ENCODE results near the gene PRR5L.
A peak's percentile ranks its signal among the peaks of the same experiment; 100 is the strongest.

Gene PRR5L

GRCh38 chr11:36266767-36267166, 29.3 kb upstream of the PRR5L start:
- Histone ChIP-seq H3K4me1 (ENCODE audit: control extremely low read depth in 1 of 4, control insufficient read depth in 4 of 4, insufficient read depth in 4 of 4, low read length in 3 of 4) (peaks cover 0 to 2% (median 0%) of the 10 kb centered on the region in 4 experiments), H3K27ac (ENCODE audit: insufficient read depth in 1 of 2, low read depth in 1 of 2, low read length in 2 of 2, poor library complexity in 1 of 2, severe bottlenecking in 2 of 2) (no peak overlapping the region), H3K4me3 (ENCODE audit: control insufficient read depth in 1 of 7, extremely low read depth in 1 of 7, insufficient read depth in 4 of 7, low read depth in 2 of 7, low read length in 6 of 7) (no peak overlapping the region), H3K9me3 (ENCODE audit: control extremely low read depth in 1 of 5, control insufficient read depth in 4 of 5, insufficient read depth in 2 of 5, low read depth in 1 of 5, low read length in 4 of 5) (no peaks in the 10 kb centered on the region), H3K36me3 (ENCODE audit: control insufficient read depth in 4 of 4, insufficient read depth in 4 of 4, low read length in 3 of 4) (peaks cover 2 to 17% (median 10%) of the 10 kb centered on the region in 4 experiments), H3K27me3 (replicated peaks in 2 of 5; ENCODE audit: control insufficient read depth in 4 of 5, insufficient read depth in 5 of 5, low read length in 4 of 5) (peaks cover 0 to 17% (median 6%) of the 10 kb centered on the region in 5 experiments)
- WGBS (ENCODE audit: insufficient coverage): 64% methylated on average over 4 of the region's 5 CpGs
- no peak for DNase-seq
- ChIA-PET CTCF (interaction anchor here (0.6 to 3.1 kb wide), 24 partner anchors 9 to 783 kb away, joined by 3 to 24 read pairs (median 4); no protein-coding TSS in a partner anchor), POLR2A (no interaction called here)

- CTCF ChIA-PET: interaction anchor here (1.1 to 8.5 kb wide), 12 partner anchors 9 to 653 kb away, joined by 3 to 58 read pairs (median 4); no protein-coding TSS in a partner anchor
- DNase-seq: no peak
- 69% methylated on average over 8 of the region's 8 CpGs for WGBS (ENCODE audit: insufficient coverage)
- POLR2A ChIA-PET: no interaction called here
- no peak overlapping the region for H3K27ac ChIP-seq (ENCODE audit: insufficient read depth in 1 of 2, low read depth in 1 of 2, low read length in 2 of 2, poor library complexity in 1 of 2, severe bottlenecking in 2 of 2)
- H3K36me3 ChIP-seq (ENCODE audit: control insufficient read depth in 4 of 4, insufficient read depth in 4 of 4, low read length in 3 of 4): peaks cover 14 to 33% (median 22%) of the 10 kb centered on the region in 4 experiments
- H3K4me3 ChIP-seq (ENCODE audit: control insufficient read depth in 1 of 7, extremely low read depth in 1 of 7, insufficient read depth in 4 of 7, low read depth in 2 of 7, low read length in 6 of 7): no peak overlapping the region
- H3K4me1 ChIP-seq (ENCODE audit: control extremely low read depth in 1 of 4, control insufficient read depth in 4 of 4, insufficient read depth in 4 of 4, low read length in 3 of 4): peaks cover 0 to 2% (median 0%) of the 10 kb centered on the region in 4 experiments
- peaks cover 0 to 6% (median 3%) of the 10 kb centered on the region in 5 experiments for H3K27me3 ChIP-seq (replicated peaks in 2 of 5; ENCODE audit: control insufficient read depth in 4 of 5, insufficient read depth in 5 of 5, low read length in 4 of 5)
- H3K9me3 ChIP-seq (ENCODE audit: control extremely low read depth in 1 of 5, control insufficient read depth in 4 of 5, insufficient read depth in 2 of 5, low read depth in 1 of 5, low read length in 4 of 5): peaks cover 0 to 7% (median 4%) of the 10 kb centered on the region in 5 experiments
Measured at GRCh38 chr11:36268337-36268985, 27.6 kb upstream of the PRR5L start.

GRCh38 chr11:36270701-36271100, 25.4 kb upstream of the PRR5L start:
- H3K27me3 ChIP-seq (replicated peaks in 2 of 5; ENCODE audit: control insufficient read depth in 4 of 5, insufficient read depth in 5 of 5, low read length in 4 of 5): no peaks in the 10 kb centered on the region
- POLR2A ChIA-PET: no interaction called here
- no peak for DNase-seq
- peaks cover 0 to 2% (median 0%) of the 10 kb centered on the region in 4 experiments for H3K4me1 ChIP-seq (ENCODE audit: control extremely low read depth in 1 of 4, control insufficient read depth in 4 of 4, insufficient read depth in 4 of 4, low read length in 3 of 4)
- H3K4me3 ChIP-seq (ENCODE audit: control insufficient read depth in 1 of 7, extremely low read depth in 1 of 7, insufficient read depth in 4 of 7, low read depth in 2 of 7, low read length in 6 of 7): no peak overlapping the region
- CTCF ChIA-PET: interaction anchor here (1.0 to 8.5 kb wide), 5 partner anchors 8 to 656 kb away, joined by 3 to 58 read pairs (median 4); no protein-coding TSS in a partner anchor
- peaks cover 22 to 49% (median 40%) of the 10 kb centered on the region in 4 experiments for H3K36me3 ChIP-seq (ENCODE audit: control insufficient read depth in 4 of 4, insufficient read depth in 4 of 4, low read length in 3 of 4)
- no peak overlapping the region for H3K27ac ChIP-seq (ENCODE audit: insufficient read depth in 1 of 2, low read depth in 1 of 2, low read length in 2 of 2, poor library complexity in 1 of 2, severe bottlenecking in 2 of 2)
- 100% methylated on average over 7 of the region's 9 CpGs for WGBS (ENCODE audit: insufficient coverage)
- peaks cover 0 to 7% (median 4%) of the 10 kb centered on the region in 5 experiments for H3K9me3 ChIP-seq (ENCODE audit: control extremely low read depth in 1 of 5, control insufficient read depth in 4 of 5, insufficient read depth in 2 of 5, low read depth in 1 of 5, low read length in 4 of 5)

GRCh38 chr11:36271794-36272407, 24.2 kb upstream of the PRR5L start:
- H3K27me3 ChIP-seq (replicated peaks in 2 of 5; ENCODE audit: control insufficient read depth in 4 of 5, insufficient read depth in 5 of 5, low read length in 4 of 5): no peaks in the 10 kb centered on the region
- WGBS (ENCODE audit: insufficient coverage): 63% methylated on average over 4 of the region's 5 CpGs
- DNase-seq: peak in 1 of 3 donors; percentile 10
- no peaks in the 10 kb centered on the region for H3K4me1 ChIP-seq (ENCODE audit: control extremely low read depth in 1 of 4, control insufficient read depth in 4 of 4, insufficient read depth in 4 of 4, low read length in 3 of 4)
- POLR2A ChIA-PET: no interaction called here
- peaks cover 0 to 7% (median 4%) of the 10 kb centered on the region in 5 experiments for H3K9me3 ChIP-seq (ENCODE audit: control extremely low read depth in 1 of 5, control insufficient read depth in 4 of 5, insufficient read depth in 2 of 5, low read depth in 1 of 5, low read length in 4 of 5)
- peaks cover 26 to 60% (median 48%) of the 10 kb centered on the region in 4 experiments for H3K36me3 ChIP-seq (ENCODE audit: control insufficient read depth in 4 of 4, insufficient read depth in 4 of 4, low read length in 3 of 4)
- no peak overlapping the region for H3K27ac ChIP-seq (ENCODE audit: insufficient read depth in 1 of 2, low read depth in 1 of 2, low read length in 2 of 2, poor library complexity in 1 of 2, severe bottlenecking in 2 of 2)
- H3K4me3 ChIP-seq (ENCODE audit: control insufficient read depth in 1 of 7, extremely low read depth in 1 of 7, insufficient read depth in 4 of 7, low read depth in 2 of 7, low read length in 6 of 7): no peak overlapping the region
- CTCF ChIA-PET: interaction anchor here (1.3 to 8.5 kb wide), 4 partner anchors 13 to 785 kb away, joined by 4 to 58 read pairs (median 10); no protein-coding TSS in a partner anchor

- Histone ChIP-seq H3K36me3 (ENCODE audit: control insufficient read depth in 4 of 4, insufficient read depth in 4 of 4, low read length in 3 of 4) (peaks cover 26 to 68% (median 51%) of the 10 kb centered on the region in 4 experiments), H3K4me1 (ENCODE audit: control extremely low read depth in 1 of 4, control insufficient read depth in 4 of 4, insufficient read depth in 4 of 4, low read length in 3 of 4) (no peaks in the 10 kb centered on the region), H3K4me3 (ENCODE audit: control insufficient read depth in 1 of 7, extremely low read depth in 1 of 7, insufficient read depth in 4 of 7, low read depth in 2 of 7, low read length in 6 of 7) (no peak overlapping the region), H3K27me3 (replicated peaks in 2 of 5; ENCODE audit: control insufficient read depth in 4 of 5, insufficient read depth in 5 of 5, low read length in 4 of 5) (no peaks in the 10 kb centered on the region), H3K27ac (ENCODE audit: insufficient read depth in 1 of 2, low read depth in 1 of 2, low read length in 2 of 2, poor library complexity in 1 of 2, severe bottlenecking in 2 of 2) (no peak overlapping the region), H3K9me3 (ENCODE audit: control extremely low read depth in 1 of 5, control insufficient read depth in 4 of 5, insufficient read depth in 2 of 5, low read depth in 1 of 5, low read length in 4 of 5) (peaks cover 0 to 7% (median 4%) of the 10 kb centered on the region in 5 experiments)
- WGBS (ENCODE audit: insufficient coverage): 100% methylated on average over 3 of the region's 3 CpGs
- POLR2A ChIA-PET: no interaction called here
- DNase-seq: no peak
- CTCF ChIA-PET: interaction anchor here (1.3 to 8.5 kb wide), 5 partner anchors 9 to 786 kb away, joined by 4 to 58 read pairs (median 6); no protein-coding TSS in a partner anchor
Measured at GRCh38 chr11:36273110-36273509, 23.0 kb upstream of the PRR5L start.

- no peak overlapping the region for H3K4me3 ChIP-seq (ENCODE audit: control insufficient read depth in 1 of 7, extremely low read depth in 1 of 7, insufficient read depth in 4 of 7, low read depth in 2 of 7, low read length in 6 of 7)
- POLR2A ChIA-PET: no interaction called here
- H3K36me3 ChIP-seq (ENCODE audit: control insufficient read depth in 4 of 4, insufficient read depth in 4 of 4, low read length in 3 of 4): peaks cover 26 to 80% (median 62%) of the 10 kb centered on the region in 4 experiments
- H3K4me1 ChIP-seq (ENCODE audit: control extremely low read depth in 1 of 4, control insufficient read depth in 4 of 4, insufficient read depth in 4 of 4, low read length in 3 of 4): no peaks in the 10 kb centered on the region
- H3K9me3 ChIP-seq (ENCODE audit: control extremely low read depth in 1 of 5, control insufficient read depth in 4 of 5, insufficient read depth in 2 of 5, low read depth in 1 of 5, low read length in 4 of 5): peaks cover 0 to 7% (median 4%) of the 10 kb centered on the region in 5 experiments
- no peak for DNase-seq
- WGBS (ENCODE audit: insufficient coverage): 98% methylated on average over 7 of the region's 7 CpGs
- H3K27ac ChIP-seq (ENCODE audit: insufficient read depth in 1 of 2, low read depth in 1 of 2, low read length in 2 of 2, poor library complexity in 1 of 2, severe bottlenecking in 2 of 2): no peak overlapping the region
- CTCF ChIA-PET: interaction anchor here (0.9 to 8.5 kb wide), 7 partner anchors 8 to 204 kb away, joined by 3 to 58 read pairs (median 5); no protein-coding TSS in a partner anchor
- no peaks in the 10 kb centered on the region for H3K27me3 ChIP-seq (replicated peaks in 2 of 5; ENCODE audit: control insufficient read depth in 4 of 5, insufficient read depth in 5 of 5, low read length in 4 of 5)
Measured at GRCh38 chr11:36274414-36274813, 21.7 kb upstream of the PRR5L start.
